CD4-positive, alpha-beta T cell treated with Interleukin-4 for 1 hour (primary cell): ENCODE data around the gene NATD1.

Experiments used
- DNase-seq, 2 donors: peaks; one replicate each; pipeline ENCODE4 v3.0.0-alpha.2; 2020 to 2022

NATD1 gene

GRCh38 chr17:21275047-21275578 lies 21.9 kb upstream of the NATD1 start:
- no peak for DNase-seq

DNA sequence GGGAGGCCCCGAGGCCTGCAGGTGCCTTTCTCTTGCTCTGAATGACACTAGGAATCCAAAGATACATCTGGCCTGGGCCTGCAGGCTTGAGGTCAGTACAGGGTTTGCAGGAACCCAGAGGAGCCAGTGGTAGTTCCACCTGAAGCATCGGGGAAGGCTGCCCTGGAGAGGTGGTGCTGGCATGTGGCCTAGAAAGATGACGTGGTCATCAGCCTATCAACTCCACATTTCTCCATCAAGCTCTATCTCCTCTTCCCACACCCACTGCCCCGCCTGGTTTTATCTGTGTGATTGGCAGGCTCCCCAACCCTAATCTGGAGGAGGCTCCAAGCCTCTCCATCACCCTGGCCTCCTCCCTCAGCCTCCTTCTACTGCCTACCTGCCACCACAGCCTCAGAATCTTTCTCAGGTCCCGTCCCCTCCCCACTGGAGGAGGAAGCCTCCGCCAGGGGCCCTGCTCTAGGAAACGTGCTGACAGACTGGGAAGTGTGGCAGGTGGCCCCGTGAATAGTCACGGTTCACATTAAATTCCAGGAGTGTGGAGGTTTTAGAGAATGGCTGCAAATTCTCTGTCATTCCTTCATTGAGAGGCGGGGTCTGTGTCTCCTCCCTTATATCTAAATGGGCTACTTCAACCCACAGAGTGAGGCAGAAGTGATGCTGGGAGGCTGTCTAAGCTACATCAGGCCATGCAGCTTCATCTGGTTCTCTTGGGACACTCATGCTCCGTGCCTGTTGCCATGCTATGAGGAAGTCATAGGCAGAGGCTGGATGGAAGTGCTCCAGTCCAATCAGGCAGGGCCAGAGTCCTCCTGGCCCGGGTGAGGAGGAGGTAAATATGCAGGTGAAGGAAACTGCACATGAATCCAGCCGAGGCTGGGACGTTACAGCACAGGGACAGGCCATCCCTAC lies 19.9 kb upstream of the NATD1 start:
- no peak for DNase-seq

DNA sequence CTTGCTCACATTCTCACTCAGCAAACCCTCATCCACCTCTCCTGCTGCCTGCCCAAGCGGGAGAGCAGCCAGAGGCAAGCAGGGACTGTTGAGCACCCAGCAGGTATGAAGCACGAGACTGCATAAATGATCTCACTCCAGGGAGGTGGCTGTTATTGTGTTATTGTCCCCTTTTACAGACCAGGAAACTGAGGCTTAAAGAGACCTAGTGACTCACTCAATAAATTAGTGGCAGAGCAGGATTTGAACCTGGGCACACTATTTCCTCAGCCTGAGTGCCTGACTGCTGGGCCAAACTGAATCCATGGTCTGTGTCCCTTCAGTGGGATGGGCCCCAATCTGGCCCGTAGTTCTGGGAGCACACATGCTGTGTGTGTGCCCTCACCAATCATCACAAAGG lies 19.0 kb upstream of the NATD1 start:
- no peak for DNase-seq

DNA sequence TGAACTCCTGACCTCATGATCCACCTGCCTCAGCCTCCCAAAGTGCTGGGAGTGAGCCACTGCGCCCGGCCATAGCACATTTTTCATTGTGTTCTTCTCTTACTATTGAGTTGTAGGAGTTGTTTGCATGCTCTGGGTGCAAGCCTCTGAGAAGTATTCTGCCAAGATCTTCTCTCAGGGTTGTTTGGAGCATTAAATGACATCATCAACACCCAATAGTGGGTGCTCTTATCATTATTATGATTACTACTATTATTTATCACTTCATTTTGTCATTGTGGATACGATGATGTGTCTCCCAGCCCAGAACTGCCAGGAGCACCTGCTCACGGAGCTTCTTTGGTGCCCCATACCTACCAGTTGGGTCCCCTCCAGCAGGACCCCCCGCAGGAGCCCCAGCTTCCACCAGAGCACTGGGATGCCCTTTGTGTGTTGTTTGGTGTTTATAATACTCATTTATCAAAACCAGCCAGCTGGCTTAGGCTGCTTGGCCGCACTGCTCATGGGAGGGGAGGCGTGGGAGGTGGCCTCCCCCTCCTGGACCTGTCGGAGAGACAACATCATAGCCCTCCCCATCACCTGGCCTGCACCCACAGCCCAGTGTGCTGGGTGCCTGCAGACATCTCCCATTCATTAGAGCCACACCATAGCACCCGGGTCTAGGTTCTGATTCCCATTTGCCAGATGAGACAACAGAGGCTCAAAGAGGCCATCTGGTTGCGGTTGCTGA lies 18.4 kb upstream of the NATD1 start:
- DNase-seq, result no peak

- no peak for DNase-seq
Observed at GRCh38 chr17:21269394-21269793, 16.2 kb upstream of the NATD1 start.

GRCh38 chr17:21268596-21269188 lies 15.5 kb upstream of the NATD1 start:
- no peak for DNase-seq

DNA sequence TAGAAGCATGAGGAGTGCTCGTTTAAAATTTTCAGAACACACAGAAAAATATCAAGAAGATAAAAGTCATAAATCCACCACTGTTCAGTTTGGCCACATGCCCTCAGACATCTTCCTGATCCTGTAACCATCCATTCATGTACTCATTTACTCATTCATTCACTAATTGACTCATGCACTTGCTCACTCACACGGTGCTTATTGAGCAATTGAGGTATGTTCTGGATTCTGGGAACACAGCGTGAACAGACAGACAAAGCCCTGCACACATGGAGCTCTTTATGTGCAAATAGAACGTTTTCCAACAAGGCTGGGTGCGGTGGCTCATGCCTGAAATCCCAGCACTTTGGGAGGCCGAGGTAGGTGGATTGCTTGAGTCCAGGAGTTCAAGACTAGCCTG lies 10.2 kb upstream of the NATD1 start:
- DNase-seq, result no peak

DNA sequence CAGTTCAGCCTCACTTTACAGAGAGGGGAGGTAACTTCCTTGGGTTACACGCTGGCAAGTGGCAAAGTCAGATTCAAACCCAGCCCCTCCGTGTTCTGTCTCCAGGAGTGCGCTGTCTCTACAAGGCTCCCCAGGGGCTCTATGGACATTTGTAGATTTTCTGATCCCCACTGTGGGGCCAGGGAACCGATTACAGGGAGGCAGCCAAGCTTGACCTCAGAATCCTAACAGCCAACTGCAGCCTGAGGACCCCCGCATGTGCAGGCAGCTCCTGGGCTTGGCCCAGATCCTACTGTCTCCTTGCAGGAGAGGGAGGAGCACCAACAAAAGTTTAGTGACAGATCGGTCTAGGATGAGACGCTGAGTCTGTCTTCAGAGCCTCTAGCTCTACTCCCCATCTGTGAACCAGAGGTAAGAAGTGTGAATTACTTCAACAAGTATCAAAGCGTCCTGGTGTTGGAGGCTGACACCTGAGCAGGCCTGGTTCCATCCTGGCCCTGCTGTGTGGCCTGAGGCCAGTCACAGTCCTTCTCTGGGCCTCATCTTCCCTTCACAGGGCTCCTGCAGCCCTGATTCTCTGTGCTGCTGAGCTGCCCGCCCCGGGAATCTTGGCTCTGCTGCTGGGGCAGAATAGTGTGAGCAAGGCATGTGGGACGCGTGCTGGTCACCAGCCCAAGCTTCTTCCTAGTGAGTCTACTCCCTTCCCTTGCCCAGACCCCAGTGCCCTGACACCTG lies 9.2 kb upstream of the NATD1 start:
- no peak for DNase-seq

GRCh38 chr17:21258593-21258992 lies 5.4 kb upstream of the NATD1 start:
- DNase-seq, result no peak

DNA sequence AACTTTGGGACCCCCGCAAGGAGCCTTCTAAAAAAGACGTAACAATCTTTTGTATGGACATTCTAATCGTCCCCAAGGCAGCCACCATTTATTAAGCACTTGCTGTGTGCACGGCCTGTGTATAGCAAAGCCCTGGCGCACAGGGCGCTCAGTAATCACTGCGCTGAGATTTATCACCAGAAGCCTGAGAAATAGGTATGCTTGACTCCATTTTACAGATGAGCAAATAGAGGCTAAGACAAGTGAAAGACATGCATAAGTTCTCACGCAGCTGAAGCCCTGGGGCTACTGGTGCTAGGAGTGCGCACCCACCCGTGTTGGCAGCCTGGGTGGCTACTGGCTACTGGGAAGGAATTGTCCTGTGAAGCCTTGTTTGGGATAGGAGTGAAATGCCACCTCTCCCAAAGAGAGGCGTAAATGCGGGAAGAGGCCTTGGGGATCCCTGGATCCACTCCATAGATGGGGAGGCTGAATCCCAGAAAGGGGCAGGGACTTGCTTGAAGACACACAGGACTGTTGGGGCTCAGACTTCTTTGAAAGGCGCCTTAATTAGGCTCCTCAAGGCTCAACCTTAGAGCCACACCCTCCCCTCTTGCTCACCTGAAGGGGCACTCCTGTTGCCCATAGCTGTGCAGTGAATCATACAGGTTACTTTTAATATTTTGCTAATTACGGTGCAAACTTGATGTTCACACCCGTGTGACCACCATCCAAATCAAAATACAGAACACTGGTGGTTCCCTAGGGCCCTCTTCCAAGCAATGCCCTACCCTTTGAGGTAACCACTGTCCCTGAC lies 634 bp upstream of the NATD1 start:
- DNase-seq, result no peak

- no peak for DNase-seq
Observed at GRCh38 chr17:21252289-21252795, 868 bp downstream of the NATD1 start.

DNA sequence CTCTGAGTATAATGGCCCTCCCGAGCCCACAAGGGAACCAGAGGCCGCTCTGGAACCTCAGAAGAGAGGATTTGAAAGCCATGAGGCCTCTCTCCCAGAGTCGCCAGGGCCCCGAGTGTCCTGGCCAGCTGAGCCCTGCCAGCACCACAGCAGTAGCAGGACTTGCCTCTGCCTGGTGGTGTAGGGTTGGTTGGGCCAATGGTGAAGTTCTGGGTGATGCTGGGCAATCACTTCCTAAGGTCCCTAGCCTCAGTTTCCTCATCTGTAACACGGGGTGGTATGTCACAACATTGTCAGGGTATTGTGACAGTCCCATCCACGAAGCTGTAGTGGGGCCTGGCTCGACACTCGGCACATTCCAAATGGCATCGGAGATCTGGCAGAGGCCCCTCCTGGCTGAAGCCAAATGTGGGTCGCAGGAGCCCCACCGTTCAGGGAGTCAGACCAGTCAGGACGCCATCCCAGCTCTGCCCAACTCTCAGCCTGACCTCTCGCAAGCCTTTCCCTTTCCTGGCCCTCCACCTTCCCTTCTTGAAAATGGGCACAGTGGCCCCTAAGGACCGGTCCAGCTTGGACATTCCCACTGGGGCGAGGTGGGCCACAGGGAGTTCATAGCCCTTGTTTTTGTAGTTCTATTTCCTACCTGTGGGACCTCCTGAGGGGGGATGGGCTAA lies 1.7 kb downstream of the NATD1 start:
- no peak for DNase-seq

- DNase-seq, result no peak
Observed at GRCh38 chr17:21250854-21251253, 2.4 kb downstream of the NATD1 start.

DNA sequence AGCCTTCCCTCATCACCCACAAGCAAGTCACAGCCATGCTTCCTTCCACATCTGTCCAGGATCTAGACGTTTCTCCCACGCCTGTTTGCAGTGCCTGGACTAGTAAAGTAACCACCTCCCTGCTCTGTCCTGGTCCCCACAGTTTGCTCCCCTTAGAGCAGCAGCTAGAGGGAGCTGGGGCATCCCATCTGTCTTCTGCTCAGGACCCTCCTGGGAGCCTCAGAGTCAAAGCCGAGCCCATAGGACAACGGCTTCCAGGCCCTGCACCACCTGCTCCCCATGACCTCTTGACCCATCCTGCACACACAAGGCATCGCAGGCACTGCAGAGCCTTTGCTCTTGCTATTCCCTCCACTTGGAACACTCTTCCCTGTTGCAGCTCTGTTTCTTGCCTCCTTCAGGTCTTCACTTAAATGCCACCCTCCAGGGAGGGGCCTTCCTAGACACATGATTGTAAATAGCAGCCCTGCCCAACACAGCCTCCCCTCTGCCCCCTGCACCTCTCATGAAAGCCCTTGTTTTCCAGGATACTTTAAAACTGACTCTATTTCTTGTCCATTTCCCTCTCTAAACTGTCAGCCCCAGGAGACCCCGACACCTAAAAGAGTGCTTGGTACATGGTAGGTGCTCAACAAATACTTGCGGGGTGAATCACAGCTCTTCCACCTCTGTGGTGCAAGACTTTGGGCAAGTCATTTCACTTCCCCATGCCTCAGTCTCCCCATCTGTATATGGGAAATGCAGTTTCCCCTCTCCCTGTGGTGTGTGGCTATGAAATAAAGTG lies 3.1 kb downstream of the NATD1 start:
- DNase-seq, result no peak

DNA sequence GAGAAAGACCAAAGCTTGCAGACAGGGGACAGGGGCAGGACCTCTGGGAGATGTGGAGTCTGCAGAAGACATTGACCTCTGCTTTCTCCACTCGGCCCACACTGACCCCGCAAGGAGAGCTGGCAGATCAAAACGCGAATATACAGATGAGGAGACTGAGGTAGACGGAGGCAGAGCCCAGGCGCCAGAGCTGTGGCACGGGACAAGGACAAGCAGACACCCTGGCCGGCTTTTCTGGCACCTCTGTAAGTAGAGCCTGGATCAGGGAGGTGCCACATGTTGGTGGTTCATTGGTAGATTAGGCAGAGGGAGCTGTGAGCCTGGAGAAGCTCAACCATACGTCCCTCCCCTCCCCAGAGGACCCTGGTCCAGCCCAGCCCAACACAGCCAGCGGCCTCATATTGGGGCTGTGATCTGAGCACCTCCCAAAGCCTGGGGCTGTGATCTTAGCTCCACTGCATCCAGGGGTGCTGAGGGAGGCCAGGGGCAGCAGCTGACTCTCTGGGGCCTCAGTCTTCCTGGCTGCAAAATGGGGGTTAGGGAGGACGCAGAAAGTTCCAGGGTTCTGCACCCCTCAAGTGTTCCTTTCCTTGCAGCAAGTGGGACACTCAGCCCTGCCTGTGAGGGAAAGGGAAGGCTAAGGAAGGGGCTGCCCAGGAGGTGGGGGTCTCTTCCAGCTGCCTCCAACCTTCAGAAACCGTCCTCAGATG lies 4.0 kb downstream of the NATD1 start:
- no peak for DNase-seq

DNA sequence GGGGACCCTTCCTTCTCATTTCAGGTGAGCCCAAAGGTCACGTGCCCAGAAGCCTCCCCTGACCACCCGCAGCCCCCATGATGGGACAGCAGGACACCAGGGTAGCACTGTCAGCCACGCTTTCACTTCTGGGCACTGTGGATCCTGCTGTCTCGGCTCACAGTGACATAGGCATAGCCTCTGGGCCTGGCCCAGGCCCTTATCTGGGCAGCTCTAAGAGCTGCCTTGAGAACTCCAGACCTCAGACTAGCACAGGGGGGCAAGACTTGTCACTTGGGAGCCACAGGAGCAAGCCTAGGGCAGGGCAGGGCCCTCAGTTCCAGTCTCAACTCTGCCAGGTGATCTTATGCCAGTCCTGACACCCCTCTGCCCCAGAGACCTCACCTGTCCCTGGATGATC lies 4.7 kb downstream of the NATD1 start:
- no peak for DNase-seq

DNA sequence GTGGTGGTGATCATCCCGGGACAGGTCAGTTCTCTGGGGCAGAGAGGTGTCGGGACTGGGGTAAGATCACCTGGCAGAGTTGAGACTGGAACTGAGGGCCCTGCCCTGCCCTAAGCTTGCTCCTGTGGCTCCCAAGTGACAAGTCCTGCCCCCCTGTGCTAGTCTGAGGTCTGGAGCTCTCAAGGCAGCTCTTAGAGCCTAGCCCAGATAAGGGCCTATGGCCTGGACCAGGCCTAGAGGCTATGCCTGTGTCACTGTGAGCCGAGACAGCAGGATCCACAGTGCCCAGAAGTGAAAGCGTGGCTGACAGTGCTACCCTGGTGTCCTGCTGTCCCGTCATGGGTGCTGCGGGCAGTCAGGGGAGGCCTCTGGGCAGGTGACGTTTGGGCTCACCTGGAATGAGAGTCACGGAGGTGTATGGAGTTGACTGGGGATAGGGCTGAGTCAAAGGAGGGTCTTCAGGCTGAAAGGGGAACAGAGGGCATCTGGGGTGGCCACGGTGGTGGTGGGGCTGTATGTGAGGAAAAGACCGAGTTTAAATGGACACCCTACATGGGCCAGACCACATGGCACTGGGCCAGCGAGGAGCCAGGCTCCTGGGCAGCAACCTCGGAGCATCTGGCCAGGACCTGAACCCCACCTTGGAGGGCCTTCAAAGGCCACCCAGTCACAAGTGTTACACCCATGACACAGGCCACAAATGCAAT lies 5.5 kb downstream of the NATD1 start:
- DNase-seq, result no peak

- DNase-seq, result no peak
Observed at GRCh38 chr17:21246698-21247097, 6.5 kb downstream of the NATD1 start.

GRCh38 chr17:21245639-21246084 lies 7.5 kb downstream of the NATD1 start:
- no peak for DNase-seq
